BE2C (cell line): Measurements from ENCODE around the gene F2R.
"Not testable (repeated sequence)": the region's sequence is repeated elsewhere in the genome, so short reads cannot be mapped to it uniquely, and the experiment has no call there.

Source experiments
- DNase-seq: peaks from one replicate; pipeline ENCODE4 v3.0.0-alpha.2; 2020
- H3K27me3 ChIP-seq: fragments of 250-450 bp; sonication (Bioruptor Pico); 2 replicates; pipeline ENCODE4 v1.5.1; 2020; ENCODE audit warnings: mild to moderate bottlenecking
- H3K36me3 ChIP-seq: fragments of 250-450 bp; sonication (Bioruptor Pico); 2 replicates; pipeline ENCODE4 v1.5.1; 2020; ENCODE audit warnings: mild to moderate bottlenecking
- H3K4me1 ChIP-seq: fragments of 250-450 bp; sonication (Bioruptor Pico); 2 replicates; pipeline ENCODE4 v1.5.1; 2020
- H3K4me3 ChIP-seq: 2 replicates; pipeline ENCODE4 v1.5.1; 2011; ENCODE audit warnings: low read depth, low read length
- H3K9me3 ChIP-seq: fragments of 250-450 bp; sonication (Bioruptor Pico); 2 replicates; pipeline ENCODE4 v1.5.1; 2020
- TF ChIP-seq, protein P1 (sequence below): IDR thresholded peaks from 2 replicates; pipeline ENCODE4 v1.5.1; 2012; ENCODE audit warnings: mild to moderate bottlenecking, low read depth, low read length

The F2R gene

DNA sequence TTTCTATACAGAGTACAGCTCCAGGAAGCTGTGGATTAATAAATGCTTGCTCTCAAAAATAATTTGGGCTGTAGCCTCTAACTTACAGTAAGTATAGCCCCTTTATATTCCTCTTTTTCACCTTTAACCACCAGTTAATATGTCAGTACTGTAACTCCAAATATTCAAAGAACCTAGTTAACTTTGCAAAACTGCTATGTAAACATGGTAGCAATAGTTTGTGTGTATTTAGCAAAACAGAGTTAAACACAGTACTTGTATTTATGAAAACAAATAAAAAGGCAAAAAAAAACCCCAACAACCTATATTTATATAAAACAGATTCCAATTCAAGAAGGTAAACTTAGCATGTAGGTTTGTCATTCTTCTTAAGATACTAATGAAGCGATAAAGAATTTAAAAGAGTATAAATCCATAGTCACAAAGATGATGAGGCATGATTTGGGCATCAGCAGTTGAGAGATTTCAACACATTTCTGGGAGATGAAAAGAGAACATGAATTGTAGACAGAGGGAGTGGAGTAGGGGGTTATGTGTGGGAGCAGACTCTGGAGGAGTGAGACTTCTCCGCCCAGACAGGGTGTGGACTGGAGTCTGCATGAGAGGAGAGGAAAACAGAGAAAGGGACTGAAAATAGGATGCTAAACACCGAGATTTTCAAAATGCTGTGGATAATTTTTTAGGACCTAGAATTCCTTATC is 55.9 kb downstream of the F2R start:
- no peaks in the 10 kb centered on the region for H3K9me3 ChIP-seq

DNA sequence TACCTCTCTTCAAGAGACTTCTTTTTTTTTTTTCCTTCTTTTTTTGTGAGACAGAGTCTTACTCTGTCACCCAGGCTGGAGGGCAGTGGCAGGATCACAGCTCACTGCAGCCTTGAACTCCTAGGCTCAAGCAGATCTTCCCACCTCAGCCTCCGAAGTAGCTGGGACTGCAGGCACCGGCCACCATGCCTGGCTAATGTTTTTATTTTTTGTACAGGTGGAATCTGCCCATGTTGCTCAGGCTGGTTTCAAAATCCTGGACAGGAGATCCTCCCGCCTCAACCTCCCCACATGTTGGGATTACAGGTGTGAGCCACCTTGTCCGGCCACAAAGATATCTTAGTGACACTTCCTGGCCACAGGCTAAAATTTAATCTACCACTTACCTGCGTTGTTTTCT is 60.0 kb downstream of the F2R start:
- Histone ChIP-seq H3K27me3 (no peaks in the 10 kb centered on the region), H3K4me3 (no peak overlapping the region), H3K36me3 (no peaks in the 10 kb centered on the region), H3K9me3 (no peaks in the 10 kb centered on the region), H3K4me1 (no peaks in the 10 kb centered on the region)
- DNase-seq, result no peak
- TF ChIP-seq, protein P1, sequence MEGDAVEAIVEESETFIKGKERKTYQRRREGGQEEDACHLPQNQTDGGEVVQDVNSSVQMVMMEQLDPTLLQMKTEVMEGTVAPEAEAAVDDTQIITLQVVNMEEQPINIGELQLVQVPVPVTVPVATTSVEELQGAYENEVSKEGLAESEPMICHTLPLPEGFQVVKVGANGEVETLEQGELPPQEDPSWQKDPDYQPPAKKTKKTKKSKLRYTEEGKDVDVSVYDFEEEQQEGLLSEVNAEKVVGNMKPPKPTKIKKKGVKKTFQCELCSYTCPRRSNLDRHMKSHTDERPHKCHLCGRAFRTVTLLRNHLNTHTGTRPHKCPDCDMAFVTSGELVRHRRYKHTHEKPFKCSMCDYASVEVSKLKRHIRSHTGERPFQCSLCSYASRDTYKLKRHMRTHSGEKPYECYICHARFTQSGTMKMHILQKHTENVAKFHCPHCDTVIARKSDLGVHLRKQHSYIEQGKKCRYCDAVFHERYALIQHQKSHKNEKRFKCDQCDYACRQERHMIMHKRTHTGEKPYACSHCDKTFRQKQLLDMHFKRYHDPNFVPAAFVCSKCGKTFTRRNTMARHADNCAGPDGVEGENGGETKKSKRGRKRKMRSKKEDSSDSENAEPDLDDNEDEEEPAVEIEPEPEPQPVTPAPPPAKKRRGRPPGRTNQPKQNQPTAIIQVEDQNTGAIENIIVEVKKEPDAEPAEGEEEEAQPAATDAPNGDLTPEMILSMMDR, result no peak

More for the DNA sequence above, 55.9 kb downstream of the F2R start:
- Histone ChIP-seq H3K4me1 (no peaks in the 10 kb centered on the region), H3K36me3 (no peaks in the 10 kb centered on the region), H3K27me3 (no peaks in the 10 kb centered on the region), H3K4me3 (no peak overlapping the region)
- TF ChIP-seq, protein P1, result no peak
- no peak for DNase-seq

DNA sequence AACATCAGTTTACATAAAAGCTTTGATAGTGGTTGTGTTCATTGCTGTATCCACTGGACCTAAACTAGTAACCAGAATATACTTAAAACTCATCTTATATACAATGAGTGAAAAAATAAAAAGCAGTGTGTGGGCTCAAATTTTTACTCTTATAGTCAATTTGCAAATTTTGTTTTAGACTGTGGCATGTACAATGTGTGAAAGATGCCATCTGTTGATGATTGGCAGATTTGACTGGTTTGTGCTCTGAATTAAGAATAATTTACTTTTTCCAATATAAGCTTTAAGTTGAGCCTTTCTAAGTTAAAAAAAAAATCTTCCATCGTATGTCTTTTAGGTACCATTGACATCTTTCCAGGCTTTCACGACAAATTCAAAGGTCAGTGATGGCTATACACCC is 60.5 kb downstream of the F2R start:
- Histone ChIP-seq H3K27me3 (peaks cover 2% of the 10 kb centered on the region), H3K4me3 (no peak overlapping the region), H3K9me3 (no peaks in the 10 kb centered on the region), H3K36me3 (no peaks in the 10 kb centered on the region), H3K4me1 (no peaks in the 10 kb centered on the region)
- no peak for DNase-seq
- TF ChIP-seq, protein P1, result no peak

DNA sequence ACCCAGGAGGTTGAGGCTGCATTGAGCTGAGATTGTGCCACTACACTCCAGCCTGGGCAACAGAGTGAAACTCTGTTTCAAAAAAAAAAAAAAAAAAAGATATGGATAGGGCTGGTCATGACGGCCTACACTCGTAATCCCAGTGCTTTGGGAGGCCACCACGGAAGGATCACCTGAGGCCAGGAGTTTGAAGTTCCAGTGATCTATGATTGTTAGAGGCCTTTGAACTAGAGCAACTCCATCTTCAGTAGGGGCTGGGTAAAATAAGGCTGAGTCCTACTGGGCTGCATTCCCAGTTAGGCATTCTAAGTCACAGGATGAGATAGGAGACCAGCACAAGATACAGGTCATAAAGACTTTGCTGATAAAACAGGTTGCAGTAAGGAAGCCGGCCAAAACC is 64.7 kb downstream of the F2R start:
- H3K36me3 ChIP-seq, H3K9me3 ChIP-seq, DNase-seq, H3K4me3 ChIP-seq, H3K4me1 ChIP-seq: not testable (repeated sequence)
- peaks cover 17% of the 10 kb centered on the region for H3K27me3 ChIP-seq

DNA sequence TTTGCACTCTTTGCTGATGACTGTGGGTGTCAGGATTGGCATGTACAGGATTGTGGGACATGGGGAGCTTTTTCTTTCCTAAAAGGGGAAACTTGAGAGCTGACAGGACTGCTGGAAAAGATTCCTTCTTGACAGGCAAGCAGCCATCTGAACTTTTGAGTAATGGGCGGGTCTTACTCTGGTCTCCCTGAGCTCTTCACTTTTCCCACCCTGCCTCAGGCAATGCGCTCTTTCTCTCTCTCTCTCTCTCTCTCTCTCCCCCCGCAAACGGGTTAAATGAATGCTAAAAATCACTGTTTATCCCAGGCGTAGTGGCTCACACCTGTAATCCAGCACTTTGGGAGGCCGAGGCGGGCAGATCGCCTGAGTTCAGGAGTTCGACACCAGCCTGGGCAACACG is 65.8 kb downstream of the F2R start:
- DNase-seq, result no peak
- Histone ChIP-seq H3K4me1 (no peaks in the 10 kb centered on the region), H3K9me3 (no peaks in the 10 kb centered on the region), H3K4me3 (no peak overlapping the region), H3K27me3 (peaks cover 17% of the 10 kb centered on the region), H3K36me3 (no peaks in the 10 kb centered on the region)
- TF ChIP-seq, protein P1, result no peak

DNA sequence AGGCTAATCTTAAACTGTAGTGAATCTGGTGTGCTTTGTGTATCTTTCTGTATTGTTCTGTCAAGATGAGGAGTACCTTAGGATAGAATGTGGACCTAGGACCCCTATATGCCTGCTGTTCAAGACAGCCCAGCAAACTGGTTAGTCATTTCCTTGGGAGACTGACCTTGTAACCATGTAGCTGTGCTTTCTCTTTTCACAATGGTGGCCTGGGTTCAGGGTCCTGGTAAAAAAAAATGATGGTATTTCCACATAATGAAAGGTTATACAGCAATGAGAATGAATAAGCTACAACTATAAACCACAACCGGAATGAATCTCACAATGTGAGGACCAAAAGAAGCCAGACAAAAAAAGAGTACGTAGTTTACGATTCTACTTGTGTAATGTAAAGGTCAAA is 66.5 kb downstream of the F2R start:
- H3K36me3 ChIP-seq, result no peaks in the 10 kb centered on the region
- TF ChIP-seq, protein P1, result no peak
- peaks cover 17% of the 10 kb centered on the region for H3K27me3 ChIP-seq
- no peaks in the 10 kb centered on the region for H3K4me1 ChIP-seq
- H3K9me3 ChIP-seq, result no peaks in the 10 kb centered on the region
- no peak for DNase-seq
- no peak overlapping the region for H3K4me3 ChIP-seq
